H1 (cell line): ENCODE results near the gene DND1. TPM values are rescaled to one million over a fixed set of nuclear protein-coding genes. Genes with fewer than 3 reads are reported as not detected.
"Not testable (repeated sequence)": the region's sequence is repeated elsewhere in the genome, so short reads cannot be mapped to it uniquely, and the experiment has no call there.

Source experiments
- CTCF ChIA-PET: fragments of 300-600 bp; sonication (Branson Sonifier 250); formaldehyde crosslinking; loops from one replicate; lab custom pipeline; 2021; ENCODE audit not compliant: partially characterized antibody; lab: Charles Lee
- POLR2A ChIA-PET: fragments of 300-600 bp; sonication (Branson Sonifier 250); formaldehyde crosslinking; loops from one replicate; lab custom pipeline; 2021; ENCODE audit warnings: inconsistent platforms; ENCODE audit not compliant: partially characterized antibody; lab: Charles Lee
- DNase-seq, 2 experiments: peaks; one replicate each; pipeline versions ENCODE4 v3.0.0 to v3.0.0-alpha.2; 2010 to 2022; ENCODE audit warnings: low spot score in 2 of 2, low read depth in 1 of 2, mixed read lengths in 1 of 2
- FAIRE-seq: peaks from 2 replicates; lab custom pipeline; 2011; peaks lifted over from hg19 to GRCh38; lab: Jason Lieb, UNC
- H2AFZ ChIP-seq: 2 replicates; pipeline ENCODE4 v1.8.1; 2012; ENCODE audit warnings: low read length, inconsistent platforms
- H2AK5ac ChIP-seq: 2 replicates; pipeline ENCODE4 v1.6.1; 2013; ENCODE audit warnings: low read depth, low read length
- H2BK120ac ChIP-seq: replicated peaks from 2 replicates; pipeline ENCODE3; 2013; ENCODE audit warnings: low read depth, low read length, inconsistent platforms
- H2BK12ac ChIP-seq: 2 replicates; pipeline ENCODE4 v1.6.1; 2013; ENCODE audit warnings: low read depth, low read length
- H2BK15ac ChIP-seq: 2 replicates; pipeline ENCODE4 v1.6.1; 2013; ENCODE audit warnings: low read length
- H2BK20ac ChIP-seq: 2 replicates; pipeline ENCODE4 v1.6.1; 2013; ENCODE audit warnings: low read length
- H2BK5ac ChIP-seq: 2 replicates; pipeline ENCODE4 v1.6.1; 2013; ENCODE audit warnings: low read depth, low read length
- H3K14ac ChIP-seq: 2 replicates; pipeline ENCODE4 v1.6.1; 2013; ENCODE audit warnings: inconsistent platforms; ENCODE audit not compliant: insufficient read length
- H3K18ac ChIP-seq: 2 replicates; pipeline ENCODE4 v1.6.1; 2013; ENCODE audit warnings: low read length; ENCODE audit errors: extremely low read depth
- H3K23ac ChIP-seq: 2 replicates; pipeline ENCODE4 v1.6.1; 2013; ENCODE audit warnings: inconsistent platforms; ENCODE audit not compliant: insufficient read length
- H3K23me2 ChIP-seq: 2 replicates; pipeline ENCODE4 v1.6.1; 2013; ENCODE audit warnings: low read depth, low read length
- H3K27ac ChIP-seq: 2 replicates; pipeline ENCODE4 v1.6.1; 2011; ENCODE audit warnings: low read depth, low read length, inconsistent platforms
- H3K27me3 ChIP-seq, 4 experiments: replicated peaks in 1 of 4; 1 replicate in 1 of 4; 2 replicates in 3 of 4; pipeline versions ENCODE4 v1.6.1 to v1.8.1; 2011 to 2013; ENCODE audit warnings: low read length in 3 of 4, mild to moderate bottlenecking in 3 of 4, inconsistent platforms in 2 of 4, mixed read lengths in 2 of 4, moderate library complexity in 1 of 4; ENCODE audit not compliant: control insufficient read depth in 3 of 4, insufficient read depth in 3 of 4; ENCODE audit errors: extremely low read depth in 1 of 4
- H3K36me3 ChIP-seq, 4 experiments: 2 replicates each; pipeline versions ENCODE4 v1.6.1 to v1.8.1; 2011 to 2013; ENCODE audit warnings: mild to moderate bottlenecking in 4 of 4, low read length in 3 of 4, moderate library complexity in 2 of 4, control low read depth in 1 of 4, inconsistent platforms in 1 of 4; ENCODE audit not compliant: insufficient read depth in 4 of 4, control insufficient read depth in 2 of 4
- H3K4ac ChIP-seq: replicated peaks from 2 replicates; pipeline ENCODE3; 2013; ENCODE audit warnings: low read length, low read depth, mixed read lengths, inconsistent platforms; ENCODE audit not compliant: insufficient read length
- H3K4me1 ChIP-seq, 4 experiments: replicated peaks in 1 of 4; 1 replicate in 1 of 4; 2 replicates in 3 of 4; pipeline versions ENCODE4 v1.6.1 to v1.8.1; 2011 to 2013; ENCODE audit warnings: low read length in 3 of 4, inconsistent platforms in 2 of 4, mixed read lengths in 1 of 4; ENCODE audit not compliant: insufficient read depth in 4 of 4, control insufficient read depth in 3 of 4
- H3K4me2 ChIP-seq, 2 experiments: 2 replicates each; pipeline versions ENCODE4 v1.6.1 to v1.8.1; 2011 to 2013; ENCODE audit warnings: low read depth in 2 of 2, low read length in 2 of 2, control low read depth in 1 of 2, inconsistent platforms in 1 of 2, mild to moderate bottlenecking in 1 of 2; ENCODE audit not compliant: insufficient read depth in 1 of 2
- H3K4me3 ChIP-seq, 4 experiments: fragments of 200-600, 300-600 bp in 1 of 4; sonication (generic), shearing (Covaris generic), sonication (Bioruptor Twin) in 1 of 4; 2 replicates each; pipeline versions ENCODE4 v1.5.1 to v1.8.1; 2011 to 2016; ENCODE audit warnings: low read length in 4 of 4, low read depth in 3 of 4, control low read depth in 2 of 4, inconsistent platforms in 2 of 4, mild to moderate bottlenecking in 2 of 4, mixed read lengths in 1 of 4, moderate library complexity in 1 of 4; ENCODE audit not compliant: insufficient read depth in 2 of 4; ENCODE audit errors: extremely low read depth in 1 of 4
- H3K56ac ChIP-seq: replicated peaks from 2 replicates; pipeline ENCODE3; 2013; ENCODE audit warnings: low read depth, mild to moderate bottlenecking, mixed read lengths, low read length, inconsistent platforms; ENCODE audit not compliant: insufficient read length
- H3K79me1 ChIP-seq: 2 replicates; pipeline ENCODE4 v1.6.1; 2013; ENCODE audit warnings: low read depth, low read length, control low read depth
- H3K79me2 ChIP-seq, 2 experiments: 2 replicates each; pipeline versions ENCODE4 v1.6.1 to v1.8.1; 2012 to 2013; ENCODE audit warnings: low read length in 2 of 2, mild to moderate bottlenecking in 2 of 2, inconsistent platforms in 1 of 2; ENCODE audit not compliant: insufficient read depth in 2 of 2, control insufficient read depth in 1 of 2
- H3K9ac ChIP-seq, 4 experiments: replicated peaks in 1 of 4; 1 replicate in 1 of 4; 2 replicates in 3 of 4; pipeline versions ENCODE4 v1.6.1 to v1.8.1; 2011 to 2013; ENCODE audit warnings: low read depth in 3 of 4, low read length in 3 of 4, control low read depth in 2 of 4, mild to moderate bottlenecking in 2 of 4, moderate library complexity in 2 of 4, inconsistent platforms in 1 of 4; ENCODE audit errors: extremely low read depth in 1 of 4
- H3K9me3 ChIP-seq, 2 experiments: 2 replicates each; pipeline versions ENCODE4 v1.6.1 to v1.8.1; 2012 to 2013; ENCODE audit warnings: mild to moderate bottlenecking in 2 of 2, moderate library complexity in 2 of 2, control low read depth in 1 of 2, inconsistent platforms in 1 of 2, low read depth in 1 of 2, low read length in 1 of 2, mixed read lengths in 1 of 2; ENCODE audit not compliant: insufficient read depth in 2 of 2
- H4K20me1 ChIP-seq, 2 experiments: replicated peaks in 1 of 2; 2 replicates each; pipeline versions ENCODE3 to v1.8.1; 2011 to 2013; ENCODE audit warnings: inconsistent platforms in 2 of 2, low read length in 2 of 2, mild to moderate bottlenecking in 1 of 2; ENCODE audit not compliant: insufficient read depth in 2 of 2, control insufficient read depth in 1 of 2
- H4K5ac ChIP-seq: 2 replicates; pipeline ENCODE4 v1.6.1; 2013; ENCODE audit warnings: low read length, low read depth, mixed read lengths, inconsistent platforms; ENCODE audit not compliant: insufficient read length
- H4K8ac ChIP-seq: 2 replicates; pipeline ENCODE4 v1.8.0; 2013; ENCODE audit warnings: mild to moderate bottlenecking, moderate library complexity, low read length, inconsistent platforms; ENCODE audit not compliant: insufficient read depth; ENCODE audit errors: extremely low read depth
- H4K91ac ChIP-seq: replicated peaks from 2 replicates; pipeline ENCODE3; 2013; ENCODE audit warnings: low read length, mixed read lengths, inconsistent platforms; ENCODE audit not compliant: insufficient read length
- WGBS, 2 experiments: shearing (Covaris generic) in 1 of 2; methylation state at CpG; one replicate each; pipeline versions ENCODE4 v1.1.6 to v1.1.7; 2013 to 2015; ENCODE audit warnings: low lambda C conversion rate in 2 of 2, mixed read lengths in 2 of 2, inconsistent platforms in 1 of 2, low coverage in 1 of 2, missing lambda C conversion rate in 1 of 2; ENCODE audit not compliant: insufficient replicate concordance in 2 of 2, insufficient coverage in 1 of 2, insufficient read length in 1 of 2; ENCODE audit errors: extremely low coverage in 1 of 2, missing lambda C conversion rate in 1 of 2; 5-methylcytosine and 5-hydroxymethylcytosine counted together
- polyA plus RNA-seq, 7 experiments: library from polyadenylated mRNA; depleted of rRNA in 3 of 7; stranded (reverse) in 5 of 7; unstranded in 2 of 7; fragments of >200 nt in 5 of 7; fragments of 200-250 nt in 2 of 7; gene quantifications; 1 replicate in 5 of 7; 2 replicates in 1 of 7; 4 replicates in 1 of 7; pipeline versions ENCODE4 v1.2.1 to v1.2.3, GENCODE V29; 2011 to 2013; ENCODE audit warnings: missing spikeins in 2 of 7, mixed read lengths in 2 of 7
- total RNA-seq: library from RNA; stranded (reverse); fragmentation: NEBNext Ultra II Directional; extraction: Animal tissue kit (Norgen Biotek cat#: 25700); gene quantifications from 2 replicates; pipeline ENCODE4 v1.2.1, GENCODE V29; 2021

DND1 gene
- total and polyA plus RNA-seq, 2 of the 8 experiments (the other 6 are each of a cell fraction or from before 2014, with no cell fraction given): 0.41 to 2.1 TPM

DNA sequence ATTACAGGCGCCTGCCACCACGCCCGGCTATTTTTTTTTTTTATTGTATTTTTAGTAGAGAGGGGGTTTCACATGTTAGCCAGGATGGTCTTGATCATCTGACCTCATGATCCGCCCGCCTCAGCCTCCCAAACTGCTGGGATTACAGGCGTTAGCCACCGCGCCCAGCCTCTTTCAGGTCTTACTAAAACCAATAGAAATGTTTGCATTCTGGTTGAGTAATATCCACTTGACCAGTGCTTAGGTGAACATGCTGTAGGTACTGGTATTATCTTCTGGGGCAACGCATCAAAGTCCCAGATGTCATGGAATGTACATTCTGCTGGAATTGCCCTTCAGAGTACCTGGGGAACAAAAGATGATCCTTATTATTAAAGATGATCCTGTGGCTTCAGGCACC lies 35.4 kb upstream of the DND1 start:
- H3K4me1 ChIP-seq, H3K79me1 ChIP-seq, H2AK5ac ChIP-seq, H3K56ac ChIP-seq, H4K91ac ChIP-seq, H3K23me2 ChIP-seq, H3K18ac ChIP-seq, H2BK15ac ChIP-seq, H3K14ac ChIP-seq, H3K9ac ChIP-seq, DNase-seq, H3K4me2 ChIP-seq, H4K8ac ChIP-seq, H3K23ac ChIP-seq, H2AFZ ChIP-seq, FAIRE-seq, H3K4ac ChIP-seq, H3K27ac ChIP-seq, H3K4me3 ChIP-seq, H2BK5ac ChIP-seq, H2BK120ac ChIP-seq, H2BK12ac ChIP-seq, H3K27me3 ChIP-seq, H3K9me3 ChIP-seq, H4K5ac ChIP-seq, H3K79me2 ChIP-seq, H4K20me1 ChIP-seq, H2BK20ac ChIP-seq: not testable (repeated sequence)
- peaks cover 12 to 27% (median 24%) of the 10 kb centered on the region in 4 experiments for H3K36me3 ChIP-seq
- ChIA-PET POLR2A (interaction anchor here (0.6 to 3.2 kb wide), 8 partner anchors 8 to 131 kb away, joined by 3 to 16 read pairs (median 4); partner anchors contain the start of genes DND1, IK, NDUFA2 and ZMAT2), CTCF (interaction anchor here (0.7 to 1.5 kb wide), 4 partner anchors 11 to 371 kb away, joined by 3 to 7 read pairs (median 3); partner anchors contain the start of gene PCDHA4)
- 97% methylated on average over 7 of the region's 9 CpGs; no CpG with 5 or more reads in 1 of the 2 experiments for WGBS, 2 experiments
